ENCODE measurements around the gene APOC3. TPM values are rescaled to one million over a fixed set of nuclear protein-coding genes. Genes with fewer than 3 reads are reported as not detected.
"Not testable (repeated sequence)": the region's sequence is repeated elsewhere in the genome, so short reads cannot be mapped to it uniquely, and the experiment has no call there.

APOC3 gene
- total and polyA plus RNA-seq, 7 experiments from 2014 or later, result not detected

DNA sequence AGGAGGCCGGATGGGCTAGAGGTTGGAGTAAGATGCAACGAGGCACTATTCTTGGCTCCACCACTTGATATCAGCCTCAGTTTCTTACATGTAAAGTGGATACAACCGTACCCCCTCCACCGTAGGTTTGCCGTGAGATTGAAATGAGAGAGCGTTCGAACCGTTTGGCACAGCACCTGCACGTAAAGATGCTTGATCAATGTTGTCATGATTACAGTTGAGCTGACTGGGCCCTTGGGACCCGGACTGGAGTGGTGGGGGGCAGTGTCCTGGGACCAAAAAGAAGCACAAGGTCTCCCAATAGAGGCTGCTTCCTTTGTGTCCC lies 3.7 kb downstream of the APOC3 start:
- ChIA-PET POLR2A (interaction anchor here (0.6 to 1.0 kb wide), 3 partner anchors 10 to 465 kb away, joined by 3 read pairs; no protein-coding TSS in a partner anchor), CTCF (no interaction called here)
- no peaks in the 10 kb centered on the region for H3K36me3 ChIP-seq (ENCODE audit: control insufficient read depth in 2 of 3, insufficient read depth in 3 of 3, low read length in 3 of 3)
- no peak for ATAC-seq
- H3K27ac Mint-ChIP-seq, result peak overlapping the region in 1 of 9 donors; percentile 42
- intact Hi-C loops (cut with micrococcal nuclease), result no loop called here
- H3K36me3 Mint-ChIP-seq, result no peaks in the 10 kb centered on the region
- peaks cover 4 to 9% of the 10 kb centered on the region in 2 donors for H3K4me1 ChIP-seq (ENCODE audit: control insufficient read depth in 2 of 2, insufficient read depth in 2 of 2, low read length in 2 of 2)
- no peak overlapping the region for H3K4me3 Mint-ChIP-seq
- H3K27ac ChIP-seq (ENCODE audit: low read depth, low read length), result no peak overlapping the region
- no peak overlapping the region for H3K4me3 ChIP-seq (ENCODE audit: low read length)
- no peaks in the 10 kb centered on the region for H3K27me3 ChIP-seq (ENCODE audit: control insufficient read depth in 2 of 2, insufficient read depth in 2 of 2, low read length in 2 of 2)
- no peak for DNase-seq
- H3K9me3 Mint-ChIP-seq, result no peaks in the 10 kb centered on the region
- no peaks in the 10 kb centered on the region for H3K9me3 ChIP-seq (ENCODE audit: control insufficient read depth in 2 of 3, low read length in 3 of 3)
- H3K27me3 Mint-ChIP-seq, result peaks cover 0 to 4% (median 0%) of the 10 kb centered on the region in 5 donors
- peaks cover 4 to 17% (median 12%) of the 10 kb centered on the region in 7 donors for H3K4me1 Mint-ChIP-seq

DNA sequence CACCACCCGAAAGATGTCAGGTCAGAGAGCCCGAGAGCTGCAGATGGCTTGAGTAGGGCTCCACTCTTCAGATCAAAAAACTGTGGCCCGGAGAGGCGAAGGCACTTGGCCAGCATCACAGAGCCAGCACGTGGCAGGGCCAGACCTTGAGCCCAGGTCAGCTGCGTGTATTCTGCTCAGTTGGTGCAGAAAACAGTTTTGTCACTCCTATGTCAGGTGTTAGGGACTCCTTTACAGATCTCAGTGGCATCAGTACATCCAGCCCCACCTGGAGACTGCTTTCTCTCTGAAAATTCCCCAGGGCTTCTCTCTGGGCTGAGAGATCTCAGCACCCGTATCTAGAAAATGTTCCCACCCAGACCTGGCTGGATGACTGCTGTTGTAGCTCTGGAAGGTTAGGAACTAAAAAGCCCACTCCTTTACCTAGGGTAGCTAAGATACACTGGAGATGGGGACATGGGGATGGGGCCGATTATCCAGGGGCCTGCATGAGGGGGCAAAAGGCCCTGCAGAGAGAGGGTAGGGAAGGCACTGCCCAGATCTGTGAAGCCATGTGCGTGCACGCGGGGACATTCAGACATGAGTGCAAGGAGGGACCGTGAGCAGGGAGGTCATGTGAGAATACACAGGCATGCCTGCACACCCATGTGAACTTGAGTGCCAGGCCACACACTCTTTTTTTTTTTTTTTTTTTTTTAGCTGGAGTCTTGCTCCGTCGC lies 4.3 kb downstream of the APOC3 start:
- Mint-ChIP-seq H3K27me3 (peaks cover 0 to 4% (median 0%) of the 10 kb centered on the region in 5 donors), H3K27ac (no peak overlapping the region), H3K36me3 (no peaks in the 10 kb centered on the region), H3K4me1 (peaks cover 4 to 17% (median 14%) of the 10 kb centered on the region in 7 donors), H3K9me3 (no peaks in the 10 kb centered on the region), H3K4me3 (peak overlapping the region in 6 of 10 donors; percentile 3 to 55 (median 43))
- Histone ChIP-seq H3K4me3 (ENCODE audit: low read length) (no peak overlapping the region), H3K9me3 (ENCODE audit: control insufficient read depth in 2 of 3, low read length in 3 of 3) (no peaks in the 10 kb centered on the region), H3K27ac (ENCODE audit: low read depth, low read length) (no peak overlapping the region), H3K36me3 (ENCODE audit: control insufficient read depth in 2 of 3, insufficient read depth in 3 of 3, low read length in 3 of 3) (no peaks in the 10 kb centered on the region), H3K4me1 (ENCODE audit: control insufficient read depth in 2 of 2, insufficient read depth in 2 of 2, low read length in 2 of 2) (peaks cover 4 to 9% of the 10 kb centered on the region in 2 donors), H3K27me3 (ENCODE audit: control insufficient read depth in 2 of 2, insufficient read depth in 2 of 2, low read length in 2 of 2) (no peaks in the 10 kb centered on the region)
- DNase-seq (no peak), ATAC-seq (no peak)
- POLR2A ChIA-PET, result interaction anchor here (0.6 to 1.0 kb wide), 2 partner anchors 9 to 19 kb away, joined by 3 read pairs; no protein-coding TSS in a partner anchor
- intact Hi-C loops (cut with micrococcal nuclease), result no loop called here
- CTCF ChIA-PET, result no interaction called here

DNA sequence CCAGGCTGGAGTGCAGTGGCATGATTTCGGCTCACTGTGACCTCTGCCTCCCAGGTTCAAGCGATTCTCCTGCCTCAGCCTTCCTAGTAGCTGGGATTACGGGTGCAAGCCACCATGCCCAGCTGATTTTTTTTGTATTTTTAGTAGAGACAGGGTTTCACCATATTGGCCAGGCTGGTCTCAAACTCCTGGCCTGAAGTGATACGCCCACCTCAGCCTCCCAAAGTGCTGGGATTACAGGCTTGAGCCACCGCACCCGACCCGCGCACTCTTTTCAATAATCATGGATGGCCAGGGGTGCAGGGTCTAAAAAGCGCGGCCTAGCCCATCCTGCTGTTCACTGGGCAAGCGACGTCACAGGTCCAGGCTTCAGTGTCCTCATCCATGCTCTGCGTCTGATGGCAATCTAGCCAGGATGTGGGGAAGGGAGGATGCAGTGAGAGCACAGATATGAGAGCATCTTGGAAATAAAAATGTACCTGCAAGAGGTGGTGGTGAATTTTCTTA lies 4.9 kb downstream of the APOC3 start:
- H3K36me3 ChIP-seq (ENCODE audit: control insufficient read depth in 2 of 3, insufficient read depth in 3 of 3, low read length in 3 of 3); H3K36me3 Mint-ChIP-seq; H3K27me3 Mint-ChIP-seq; H3K27ac ChIP-seq (ENCODE audit: low read depth, low read length); H3K9me3 ChIP-seq (ENCODE audit: control insufficient read depth in 2 of 3, low read length in 3 of 3); ATAC-seq; H3K4me1 ChIP-seq (ENCODE audit: control insufficient read depth in 2 of 2, insufficient read depth in 2 of 2, low read length in 2 of 2); H3K27me3 ChIP-seq (ENCODE audit: control insufficient read depth in 2 of 2, insufficient read depth in 2 of 2, low read length in 2 of 2); H3K4me3 ChIP-seq (ENCODE audit: low read length); DNase-seq; H3K9me3 Mint-ChIP-seq: not testable (repeated sequence)
- Mint-ChIP-seq H3K4me1 (peaks cover 4 to 17% (median 14%) of the 10 kb centered on the region in 7 donors), H3K4me3 (peak overlapping the region; percentile 35 to 84 (median 54)), H3K27ac (peak overlapping the region in 2 of 9 donors; percentile 66 to 69)
- intact Hi-C loops (cut with micrococcal nuclease), result loop anchor here (5.0 kb wide), 3 partner anchors 102 to 393 kb away; partner anchors contain the start of gene SIK3 (in 1 of the 2)
- ChIA-PET CTCF (interaction anchor here (2.2 to 3.3 kb wide), 3 partner anchors 14 to 270 kb away, joined by 15 to 66 read pairs (median 17); partner anchors contain the start of gene APOA5), POLR2A (interaction anchor here (3.6 kb wide), 1 partner anchor 18 kb away, joined by 49 read pairs; no protein-coding TSS in a partner anchor)

DNA sequence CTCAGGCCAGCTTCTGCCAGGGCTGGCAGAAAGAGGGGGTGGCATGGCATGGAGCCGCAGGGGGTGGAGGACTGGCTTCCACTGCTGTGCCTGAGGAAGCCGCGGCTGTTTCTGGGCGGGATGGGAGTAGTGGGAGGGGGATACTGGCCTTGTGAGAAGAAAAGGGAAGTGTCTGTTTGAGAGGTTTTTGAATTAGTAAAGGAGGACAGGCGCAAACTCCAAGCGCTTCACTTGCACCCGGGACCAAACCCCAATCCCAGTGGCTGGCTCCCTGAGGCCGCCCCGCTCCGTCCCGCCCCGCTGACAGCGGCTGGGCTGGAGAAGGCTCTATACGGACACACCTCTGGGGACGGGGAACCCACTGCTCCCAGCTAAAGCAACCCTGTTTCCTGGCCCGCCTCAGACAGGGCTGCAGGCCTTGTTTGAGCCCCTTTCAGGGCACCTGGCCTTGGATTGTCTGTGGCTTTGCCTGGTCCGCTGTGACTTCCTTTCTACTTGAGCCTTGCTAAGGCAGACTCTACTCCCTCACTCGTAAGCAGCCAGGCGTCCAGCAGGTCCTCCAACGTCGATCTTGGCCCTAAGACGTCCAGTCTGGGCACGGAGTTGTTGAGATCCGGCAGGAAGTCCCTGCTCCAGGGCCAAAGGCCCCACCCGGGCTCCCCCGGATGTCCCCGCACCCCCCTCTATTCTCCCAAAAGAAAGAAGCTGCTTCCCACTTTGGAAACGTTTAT lies 5.5 kb downstream of the APOC3 start:
- no peaks in the 10 kb centered on the region for H3K9me3 ChIP-seq (ENCODE audit: control insufficient read depth in 2 of 3, low read length in 3 of 3)
- H3K4me1 ChIP-seq (ENCODE audit: control insufficient read depth in 2 of 2, insufficient read depth in 2 of 2, low read length in 2 of 2), result peaks cover 4 to 9% of the 10 kb centered on the region in 2 donors
- H3K36me3 ChIP-seq (ENCODE audit: control insufficient read depth in 2 of 3, insufficient read depth in 3 of 3, low read length in 3 of 3), result no peaks in the 10 kb centered on the region
- DNase-seq (no peak), ATAC-seq (peak; percentile 1)
- H3K27ac Mint-ChIP-seq, result peak overlapping the region in 7 of 9 donors; percentile 23 to 75 (median 66)
- peaks cover 0 to 4% (median 0%) of the 10 kb centered on the region in 5 donors for H3K27me3 Mint-ChIP-seq
- no peaks in the 10 kb centered on the region for H3K9me3 Mint-ChIP-seq
- no peak overlapping the region for H3K27ac ChIP-seq (ENCODE audit: low read depth, low read length)
- ChIA-PET CTCF (interaction anchor here (0.6 to 3.3 kb wide), 26 partner anchors 13 to 439 kb away, joined by 3 to 66 read pairs (median 4); partner anchors contain the start of genes APOA5, BUD13 and ZPR1), POLR2A (interaction anchor here (0.9 to 3.6 kb wide), 12 partner anchors 12 to 397 kb away, joined by 3 to 49 read pairs (median 4); partner anchors contain the start of genes APOA5, PCSK7, RNF214 and ZPR1)
- no peaks in the 10 kb centered on the region for H3K36me3 Mint-ChIP-seq
- H3K27me3 ChIP-seq (ENCODE audit: control insufficient read depth in 2 of 2, insufficient read depth in 2 of 2, low read length in 2 of 2), result no peaks in the 10 kb centered on the region
- peak overlapping the region; percentile 39 to 84 (median 80) for H3K4me3 Mint-ChIP-seq
- peak overlapping the region; percentile 71 for H3K4me3 ChIP-seq (ENCODE audit: low read length)
- peaks cover 4 to 17% (median 14%) of the 10 kb centered on the region in 7 donors for H3K4me1 Mint-ChIP-seq
- intact Hi-C loops (cut with micrococcal nuclease), result loop anchor here (5.0 kb wide), 3 partner anchors 103 to 392 kb away; partner anchors contain the start of gene SIK3 (in 1 of the 2)

DNA sequence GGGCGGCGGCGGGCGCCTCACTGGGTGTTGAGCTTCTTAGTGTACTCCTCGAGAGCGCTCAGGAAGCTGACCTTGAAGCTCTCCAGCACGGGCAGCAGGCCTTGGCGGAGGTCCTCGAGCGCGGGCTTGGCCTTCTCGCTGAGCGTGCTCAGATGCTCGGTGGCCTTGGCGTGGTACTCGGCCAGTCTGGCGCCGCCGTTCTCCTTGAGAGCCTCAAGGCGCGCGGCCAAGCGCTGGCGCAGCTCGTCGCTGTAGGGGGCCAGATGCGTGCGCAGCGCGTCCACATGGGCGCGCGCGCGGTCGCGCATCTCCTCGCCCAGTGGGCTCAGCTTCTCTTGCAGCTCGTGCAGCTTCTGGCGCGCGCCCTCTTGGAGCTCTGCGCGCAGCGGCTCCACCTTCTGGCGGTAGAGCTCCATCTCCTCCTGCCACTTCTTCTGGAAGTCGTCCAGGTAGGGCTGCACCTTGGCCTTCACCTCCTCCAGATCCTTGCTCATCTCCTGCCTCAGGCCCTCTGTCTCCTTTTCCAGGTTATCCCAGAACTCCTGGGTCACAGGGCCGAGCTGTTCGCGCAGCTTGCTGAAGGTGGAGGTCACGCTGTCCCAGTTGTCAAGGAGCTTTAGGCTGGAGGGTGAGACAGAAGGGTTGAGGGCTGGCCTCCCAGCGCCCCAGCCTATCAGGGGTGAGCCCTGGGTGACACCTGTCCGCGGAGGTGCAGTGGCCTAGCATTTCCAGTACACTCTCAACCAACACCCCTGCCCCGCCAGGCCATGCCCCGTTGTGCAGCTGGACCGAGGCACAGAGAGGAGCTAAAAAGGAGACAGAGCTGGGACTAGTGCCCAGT lies 6.3 kb downstream of the APOC3 start:
- no peaks in the 10 kb centered on the region for H3K36me3 ChIP-seq (ENCODE audit: control insufficient read depth in 2 of 3, insufficient read depth in 3 of 3, low read length in 3 of 3)
- ChIA-PET POLR2A (interaction anchor here (0.6 to 3.6 kb wide), 15 partner anchors 11 to 396 kb away, joined by 3 to 49 read pairs (median 3); partner anchors contain the start of genes APOA5, PCSK7, RNF214 and ZPR1), CTCF (interaction anchor here (0.5 to 3.3 kb wide), 32 partner anchors 13 to 438 kb away, joined by 3 to 66 read pairs (median 4); partner anchors contain the start of genes APOA5, BUD13 and ZPR1)
- Mint-ChIP-seq H3K9me3 (no peaks in the 10 kb centered on the region), H3K27ac (peak overlapping the region in 6 of 9 donors; percentile 31 to 75 (median 50)), H3K36me3 (no peaks in the 10 kb centered on the region), H3K4me3 (peak overlapping the region; percentile 68 to 84 (median 80)), H3K4me1 (peaks cover 4 to 17% (median 14%) of the 10 kb centered on the region in 7 donors), H3K27me3 (peaks cover 0 to 4% (median 0%) of the 10 kb centered on the region in 5 donors)
- intact Hi-C loops (cut with micrococcal nuclease), result loop anchor here (1.0 to 5.0 kb wide), 10 partner anchors 17 to 391 kb away; partner anchors contain the start of genes APOA5 (in 2 of the 2), BUD13 (in 1 of the 2) and SIK3 (in 1 of the 2)
- H3K4me3 ChIP-seq (ENCODE audit: low read length), result peak overlapping the region; percentile 71
- H3K27me3 ChIP-seq (ENCODE audit: control insufficient read depth in 2 of 2, insufficient read depth in 2 of 2, low read length in 2 of 2), result no peaks in the 10 kb centered on the region
- H3K27ac ChIP-seq (ENCODE audit: low read depth, low read length), result peak overlapping the region; percentile 41
- ATAC-seq, result peak; percentile 97
- peak; percentile 66 to 85 (median 80) for DNase-seq
- H3K4me1 ChIP-seq (ENCODE audit: control insufficient read depth in 2 of 2, insufficient read depth in 2 of 2, low read length in 2 of 2), result peaks cover 4 to 9% of the 10 kb centered on the region in 2 donors
- no peaks in the 10 kb centered on the region for H3K9me3 ChIP-seq (ENCODE audit: control insufficient read depth in 2 of 3, low read length in 3 of 3)

Measured in naive thymus-derived CD4-positive, alpha-beta T cell (primary cell).